ENCODE measurements around the gene FGF14.

FGF14 gene

GRCh38 chr13:102169471-102170015 is 232.3 kb downstream of the FGF14 start:
- no peak for DNase-seq (ENCODE audit: low spot score)
- Histone ChIP-seq H3K4me2 (ENCODE audit: insufficient read depth, low read length, poor library complexity, severe bottlenecking) (no peak overlapping the region), H2AFZ (ENCODE audit: low read length) (no peak overlapping the region), H3K9me3 (replicated peaks in 1 of 2; ENCODE audit: control insufficient read depth in 2 of 2, insufficient read depth in 1 of 2, low read depth in 1 of 2, low read length in 2 of 2) (no peaks in the 10 kb centered on the region), H3K23ac (ENCODE audit: low read depth, low read length, poor library complexity) (no peak overlapping the region), H3K4ac (ENCODE audit: low read length) (no peak overlapping the region), H4K91ac (ENCODE audit: low read depth, low read length, poor library complexity) (no peak overlapping the region), H3K4me1 (ENCODE audit: control insufficient read depth in 2 of 2, insufficient read depth in 1 of 2, low read depth in 1 of 2, low read length in 2 of 2) (peaks cover 0 to 1% of the 10 kb centered on the region in 2 donors), H2BK15ac (ENCODE audit: low read length) (no peak overlapping the region), H3K27me3 (ENCODE audit: control insufficient read depth in 3 of 3, insufficient read depth in 3 of 3, low read depth in 1 of 3, low read length in 3 of 3) (no peaks in the 10 kb centered on the region), H2BK120ac (ENCODE audit: low read depth, low read length) (no peak overlapping the region), H2BK12ac (ENCODE audit: low read length) (no peak overlapping the region), H3K14ac (ENCODE audit: low read length) (no peak overlapping the region), H3K9ac (ENCODE audit: low read depth, low read length, poor library complexity) (no peak overlapping the region), H2BK5ac (ENCODE audit: low read length) (no peak overlapping the region), H2AK5ac (ENCODE audit: low read depth, low read length) (no peak overlapping the region), H3K27ac (replicated peaks; ENCODE audit: low read length) (no peak overlapping the region), H3K18ac (ENCODE audit: low read length) (no peak overlapping the region), H3K4me3 (ENCODE audit: low read length in 2 of 2) (no peak overlapping the region), H3K79me1 (ENCODE audit: low read depth, low read length) (no peaks in the 10 kb centered on the region), H4K8ac (ENCODE audit: low read depth, low read length) (no peak overlapping the region), H3K36me3 (replicated peaks in 1 of 2; ENCODE audit: control insufficient read depth in 2 of 2, insufficient read depth in 2 of 2, low read length in 2 of 2) (no peaks in the 10 kb centered on the region)
- WGBS, 2 donors (ENCODE audit: extremely low coverage in 2 of 2, insufficient read length in 2 of 2, insufficient replicate concordance in 1 of 2) = no CpG with 5 or more reads among the region's 2 CpGs

DNA sequence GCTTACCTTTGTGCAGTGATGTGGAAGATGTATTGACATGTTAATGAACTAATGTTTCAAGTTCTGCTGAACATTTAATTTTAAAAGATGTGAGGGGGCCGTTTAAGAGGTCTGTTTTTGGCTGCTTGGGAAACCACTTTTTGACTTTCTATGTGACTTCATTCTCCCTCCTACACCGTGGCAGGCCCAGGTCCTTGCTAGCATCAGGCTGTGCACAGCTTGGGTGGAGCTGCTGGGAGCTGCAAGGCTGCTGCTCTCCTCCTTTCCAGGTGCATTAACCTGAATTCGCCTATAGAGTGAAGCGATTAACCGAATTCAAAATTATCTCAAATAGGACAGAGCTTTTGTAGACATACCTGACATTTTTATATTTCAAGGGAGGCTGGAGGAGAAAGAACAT is 249.1 kb downstream of the FGF14 start:
- H3K18ac ChIP-seq (ENCODE audit: low read length) = peak overlapping the region; percentile 57
- H3K27ac ChIP-seq (replicated peaks; ENCODE audit: low read length) = no peak overlapping the region
- no peak overlapping the region for H3K4me3 ChIP-seq (ENCODE audit: low read length in 2 of 2)
- no peak overlapping the region for H3K9ac ChIP-seq (ENCODE audit: low read depth, low read length, poor library complexity)
- no peak overlapping the region for H2BK12ac ChIP-seq (ENCODE audit: low read length)
- no peak overlapping the region for H2BK15ac ChIP-seq (ENCODE audit: low read length)
- H2BK5ac ChIP-seq (ENCODE audit: low read length) = no peak overlapping the region
- no peak overlapping the region for H3K4ac ChIP-seq (ENCODE audit: low read length)
- no peak overlapping the region for H2AFZ ChIP-seq (ENCODE audit: low read length)
- no peak overlapping the region for H3K14ac ChIP-seq (ENCODE audit: low read length)
- no peaks in the 10 kb centered on the region for H3K27me3 ChIP-seq (ENCODE audit: control insufficient read depth in 3 of 3, insufficient read depth in 3 of 3, low read depth in 1 of 3, low read length in 3 of 3)
- H4K91ac ChIP-seq (ENCODE audit: low read depth, low read length, poor library complexity) = no peak overlapping the region
- H3K9me3 ChIP-seq (replicated peaks in 1 of 2; ENCODE audit: control insufficient read depth in 2 of 2, insufficient read depth in 1 of 2, low read depth in 1 of 2, low read length in 2 of 2) = no peaks in the 10 kb centered on the region
- WGBS, 2 donors (ENCODE audit: extremely low coverage in 2 of 2, insufficient read length in 2 of 2, insufficient replicate concordance in 1 of 2) = no CpG with 5 or more reads among the region's 5 CpGs
- H3K36me3 ChIP-seq (replicated peaks in 1 of 2; ENCODE audit: control insufficient read depth in 2 of 2, insufficient read depth in 2 of 2, low read length in 2 of 2) = no peaks in the 10 kb centered on the region
- no peak overlapping the region for H4K8ac ChIP-seq (ENCODE audit: low read depth, low read length)
- H2BK120ac ChIP-seq (ENCODE audit: low read depth, low read length) = no peak overlapping the region
- no peak overlapping the region for H3K4me2 ChIP-seq (ENCODE audit: insufficient read depth, low read length, poor library complexity, severe bottlenecking)
- no peaks in the 10 kb centered on the region for H3K79me1 ChIP-seq (ENCODE audit: low read depth, low read length)
- no peaks in the 10 kb centered on the region for H3K4me1 ChIP-seq (ENCODE audit: control insufficient read depth in 2 of 2, insufficient read depth in 1 of 2, low read depth in 1 of 2, low read length in 2 of 2)
- H3K23ac ChIP-seq (ENCODE audit: low read depth, low read length, poor library complexity) = no peak overlapping the region
- DNase-seq (ENCODE audit: low spot score) = no peak
- H2AK5ac ChIP-seq (ENCODE audit: low read depth, low read length) = no peak overlapping the region

DNA sequence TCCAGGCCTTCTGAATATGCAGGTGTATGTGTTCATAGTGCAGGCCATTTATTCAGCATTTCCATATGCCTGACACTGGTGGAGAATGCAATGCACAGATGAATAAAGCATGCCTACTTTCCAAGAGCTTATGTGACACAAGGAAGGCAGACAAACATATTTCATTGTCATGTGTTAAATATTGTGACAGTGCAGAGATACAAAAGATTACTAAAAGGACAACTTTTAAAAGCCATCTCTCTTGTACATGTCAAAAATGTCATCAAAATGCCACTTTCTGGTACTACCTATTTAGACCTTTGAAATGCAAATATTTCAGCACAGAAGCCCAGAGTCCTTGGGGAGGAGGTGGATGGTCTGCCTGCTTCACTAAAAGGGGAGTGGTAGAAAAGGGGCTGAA is 254.5 kb downstream of the FGF14 start:
- Histone ChIP-seq H3K36me3 (replicated peaks in 1 of 2; ENCODE audit: control insufficient read depth in 2 of 2, insufficient read depth in 2 of 2, low read length in 2 of 2) (no peaks in the 10 kb centered on the region), H2BK120ac (ENCODE audit: low read depth, low read length) (no peak overlapping the region), H3K9ac (ENCODE audit: low read depth, low read length, poor library complexity) (no peak overlapping the region)

DNA sequence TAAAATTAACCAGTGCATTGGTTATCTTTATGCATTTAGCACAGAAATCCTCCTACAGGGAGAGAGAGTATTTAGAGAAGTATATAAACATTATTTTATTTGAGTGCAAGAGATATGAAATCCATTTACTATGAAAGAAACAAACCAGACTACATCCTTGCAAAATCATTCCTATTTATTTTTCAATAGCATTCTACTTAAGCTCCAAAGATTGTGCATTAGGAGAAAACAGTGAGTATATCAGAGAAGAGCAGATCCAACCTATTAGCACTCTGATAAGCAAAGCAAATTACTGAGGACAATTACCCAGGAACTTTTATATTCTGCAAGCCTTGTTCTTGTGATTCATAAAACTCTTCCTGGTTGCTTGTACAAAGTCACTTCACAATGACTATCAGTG is 256.1 kb downstream of the FGF14 start:
- no peak overlapping the region for H2BK5ac ChIP-seq (ENCODE audit: low read length)
- no peak overlapping the region for H4K8ac ChIP-seq (ENCODE audit: low read depth, low read length)
- no peak overlapping the region for H3K4me3 ChIP-seq (ENCODE audit: low read length in 2 of 2)
- H3K27ac ChIP-seq (replicated peaks; ENCODE audit: low read length) = no peak overlapping the region
- H2BK120ac ChIP-seq (ENCODE audit: low read depth, low read length) = no peak overlapping the region
- H3K14ac ChIP-seq (ENCODE audit: low read length) = no peak overlapping the region
- no peak overlapping the region for H2AFZ ChIP-seq (ENCODE audit: low read length)
- no peaks in the 10 kb centered on the region for H3K36me3 ChIP-seq (replicated peaks in 1 of 2; ENCODE audit: control insufficient read depth in 2 of 2, insufficient read depth in 2 of 2, low read length in 2 of 2)
- no peak overlapping the region for H2AK5ac ChIP-seq (ENCODE audit: low read depth, low read length)
- H3K18ac ChIP-seq (ENCODE audit: low read length) = no peak overlapping the region
- no peak overlapping the region for H3K23ac ChIP-seq (ENCODE audit: low read depth, low read length, poor library complexity)
- H2BK12ac ChIP-seq (ENCODE audit: low read length) = no peak overlapping the region
- no peak overlapping the region for H3K9ac ChIP-seq (ENCODE audit: low read depth, low read length, poor library complexity)
- no peak overlapping the region for H4K91ac ChIP-seq (ENCODE audit: low read depth, low read length, poor library complexity)
- H3K9me3 ChIP-seq (replicated peaks in 1 of 2; ENCODE audit: control insufficient read depth in 2 of 2, insufficient read depth in 1 of 2, low read depth in 1 of 2, low read length in 2 of 2) = no peaks in the 10 kb centered on the region
- no peak overlapping the region for H3K4me2 ChIP-seq (ENCODE audit: insufficient read depth, low read length, poor library complexity, severe bottlenecking)
- H3K27me3 ChIP-seq (ENCODE audit: control insufficient read depth in 3 of 3, insufficient read depth in 3 of 3, low read depth in 1 of 3, low read length in 3 of 3) = no peaks in the 10 kb centered on the region
- H2BK15ac ChIP-seq (ENCODE audit: low read length) = no peak overlapping the region
- no peak overlapping the region for H3K4ac ChIP-seq (ENCODE audit: low read length)
- H3K79me1 ChIP-seq (ENCODE audit: low read depth, low read length) = no peaks in the 10 kb centered on the region
- H3K4me1 ChIP-seq (ENCODE audit: control insufficient read depth in 2 of 2, insufficient read depth in 1 of 2, low read depth in 1 of 2, low read length in 2 of 2) = no peaks in the 10 kb centered on the region
- no peak for DNase-seq (ENCODE audit: low spot score)

More for the DNA sequence above, 254.5 kb downstream of the FGF14 start:
- no peak overlapping the region for H3K18ac ChIP-seq (ENCODE audit: low read length)
- no peak overlapping the region for H3K23ac ChIP-seq (ENCODE audit: low read depth, low read length, poor library complexity)
- DNase-seq (ENCODE audit: low spot score) = no peak
- H4K8ac ChIP-seq (ENCODE audit: low read depth, low read length) = no peak overlapping the region
- H2BK15ac ChIP-seq (ENCODE audit: low read length) = no peak overlapping the region
- H3K14ac ChIP-seq (ENCODE audit: low read length) = no peak overlapping the region
- no peaks in the 10 kb centered on the region for H3K9me3 ChIP-seq (replicated peaks in 1 of 2; ENCODE audit: control insufficient read depth in 2 of 2, insufficient read depth in 1 of 2, low read depth in 1 of 2, low read length in 2 of 2)
- no peaks in the 10 kb centered on the region for H3K79me1 ChIP-seq (ENCODE audit: low read depth, low read length)
- H2AK5ac ChIP-seq (ENCODE audit: low read depth, low read length) = no peak overlapping the region
- H3K27me3 ChIP-seq (ENCODE audit: control insufficient read depth in 3 of 3, insufficient read depth in 3 of 3, low read depth in 1 of 3, low read length in 3 of 3) = no peaks in the 10 kb centered on the region
- no peak overlapping the region for H2AFZ ChIP-seq (ENCODE audit: low read length)
- no peak overlapping the region for H3K4me3 ChIP-seq (ENCODE audit: low read length in 2 of 2)
- no peak overlapping the region for H2BK5ac ChIP-seq (ENCODE audit: low read length)
- no peak overlapping the region for H3K27ac ChIP-seq (replicated peaks; ENCODE audit: low read length)
- no peak overlapping the region for H3K4ac ChIP-seq (ENCODE audit: low read length)
- H3K4me2 ChIP-seq (ENCODE audit: insufficient read depth, low read length, poor library complexity, severe bottlenecking) = no peak overlapping the region
- no peak overlapping the region for H4K91ac ChIP-seq (ENCODE audit: low read depth, low read length, poor library complexity)
- H2BK12ac ChIP-seq (ENCODE audit: low read length) = no peak overlapping the region
- no peaks in the 10 kb centered on the region for H3K4me1 ChIP-seq (ENCODE audit: control insufficient read depth in 2 of 2, insufficient read depth in 1 of 2, low read depth in 1 of 2, low read length in 2 of 2)

Measured in neuronal stem cell (in vitro differentiated cells).